IPS-18a (cell line): ENCODE measurements around the gene BPHL.
"Not testable (repeated sequence)": the region's sequence is repeated elsewhere in the genome, so short reads cannot be mapped to it uniquely, and the experiment has no call there.

Source experiments
- H3K27ac ChIP-seq: one replicate; pipeline ENCODE4 v1.5.1; 2013; ENCODE audit warnings: low read length
- H3K27me3 ChIP-seq: one replicate; pipeline ENCODE4 v1.6.1; 2013; ENCODE audit warnings: mild to moderate bottlenecking, low read length; ENCODE audit not compliant: control insufficient read depth, insufficient read depth
- H3K36me3 ChIP-seq: one replicate; pipeline ENCODE4 v1.6.1; 2013; ENCODE audit warnings: low read depth, low read length; ENCODE audit not compliant: control insufficient read depth
- H3K4me1 ChIP-seq: one replicate; pipeline ENCODE4 v1.6.1; 2013; ENCODE audit warnings: low read depth, low read length; ENCODE audit not compliant: control insufficient read depth
- H3K4me3 ChIP-seq: one replicate; pipeline ENCODE4 v1.5.1; 2013; ENCODE audit warnings: low read length
- H3K9ac ChIP-seq: one replicate; pipeline ENCODE4 v1.6.1; 2013; ENCODE audit warnings: mild to moderate bottlenecking, low read length, moderate library complexity
- H3K9me3 ChIP-seq: one replicate; pipeline ENCODE4 v1.6.1; 2013; ENCODE audit warnings: low read depth, low read length; ENCODE audit not compliant: control insufficient read depth

The BPHL gene

DNA sequence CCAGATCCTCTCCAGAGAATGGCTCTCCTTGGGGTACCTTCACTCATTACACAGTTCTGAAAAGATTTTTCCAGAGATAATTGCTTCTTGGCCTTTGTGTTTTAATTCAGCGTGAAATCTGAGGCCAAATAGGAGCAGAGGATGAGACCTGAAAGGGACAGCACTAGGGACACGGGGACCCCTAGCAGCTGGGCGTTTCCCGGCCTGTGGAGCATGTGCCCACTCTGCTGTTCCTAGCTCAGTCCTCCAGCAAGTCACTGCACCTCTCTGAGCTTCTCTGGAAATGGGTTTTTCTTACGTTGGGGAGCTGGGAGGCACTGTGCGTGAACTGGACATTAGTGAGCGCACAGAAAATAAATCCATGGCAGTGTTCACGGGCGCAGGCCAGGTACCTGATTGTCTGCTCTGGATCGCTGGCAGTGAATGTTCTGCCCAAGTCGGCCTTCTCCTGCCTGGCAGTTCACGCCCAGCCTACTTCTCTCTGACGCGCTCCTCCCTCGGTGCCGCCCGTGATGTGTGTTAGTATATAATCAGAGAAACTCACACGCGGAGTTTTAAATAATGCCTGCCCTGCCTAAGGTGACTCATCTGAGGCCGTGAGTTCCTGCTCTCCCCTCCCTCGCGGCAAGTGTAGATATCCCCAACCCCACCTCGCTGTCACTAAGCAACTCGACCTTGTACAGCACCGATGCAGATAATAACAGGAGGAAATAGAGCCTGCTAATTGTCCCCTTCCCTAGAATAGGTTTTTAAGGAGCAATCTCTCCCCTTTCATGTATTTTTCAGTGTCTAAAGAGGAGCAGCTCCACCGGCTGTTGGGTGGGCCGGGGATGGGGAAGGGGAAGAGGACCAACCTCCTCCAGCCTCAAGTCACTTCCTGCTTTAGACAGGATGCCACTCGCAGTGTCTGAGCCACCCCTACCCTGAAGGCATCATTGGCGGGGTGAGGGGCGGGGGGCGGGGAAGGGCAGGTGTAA, 41.6 kb downstream of the BPHL start:
- H3K27me3 ChIP-seq: no peaks in the 10 kb centered on the region
- no peak overlapping the region for H3K4me3 ChIP-seq
- H3K36me3 ChIP-seq: peaks cover 8% of the 10 kb centered on the region
- H3K27ac ChIP-seq: no peak overlapping the region
- H3K9ac ChIP-seq: no peak overlapping the region
- peaks cover 46% of the 10 kb centered on the region for H3K4me1 ChIP-seq
- no peaks in the 10 kb centered on the region for H3K9me3 ChIP-seq

- H3K36me3 ChIP-seq: no peaks in the 10 kb centered on the region
- H3K4me1 ChIP-seq: peaks cover 65% of the 10 kb centered on the region
- peak overlapping the region; percentile 79 for H3K4me3 ChIP-seq
These were observed 43.6 kb downstream of the BPHL start for GRCh38 chr6:3162067-3162497.

GRCh38 chr6:3162565-3163247, 44.2 kb downstream of the BPHL start:
- H3K27ac ChIP-seq: peak overlapping the region; percentile 66
- H3K4me1 ChIP-seq: peaks cover 69% of the 10 kb centered on the region

More at GRCh38 chr6:3162067-3162497, 43.6 kb downstream of the BPHL start:
- Histone ChIP-seq H3K27me3 (no peaks in the 10 kb centered on the region), H3K27ac (no peak overlapping the region), H3K9ac (peak overlapping the region; percentile 83), H3K9me3 (no peaks in the 10 kb centered on the region)

GRCh38 chr6:3163248-3163594, 44.7 kb downstream of the BPHL start:
- Histone ChIP-seq H3K27me3 (no peaks in the 10 kb centered on the region), H3K4me3 (peak overlapping the region; percentile 79), H3K9ac (peak overlapping the region; percentile 12), H3K9me3 (no peaks in the 10 kb centered on the region), H3K36me3 (no peaks in the 10 kb centered on the region), H3K4me1 (peaks cover 67% of the 10 kb centered on the region), H3K27ac (no peak overlapping the region)

More at GRCh38 chr6:3162565-3163247, 44.2 kb downstream of the BPHL start:
- Histone ChIP-seq H3K9me3 (no peaks in the 10 kb centered on the region), H3K9ac (peak overlapping the region; percentile 83), H3K27me3 (no peaks in the 10 kb centered on the region), H3K4me3 (peak overlapping the region; percentile 79), H3K36me3 (no peaks in the 10 kb centered on the region)

DNA sequence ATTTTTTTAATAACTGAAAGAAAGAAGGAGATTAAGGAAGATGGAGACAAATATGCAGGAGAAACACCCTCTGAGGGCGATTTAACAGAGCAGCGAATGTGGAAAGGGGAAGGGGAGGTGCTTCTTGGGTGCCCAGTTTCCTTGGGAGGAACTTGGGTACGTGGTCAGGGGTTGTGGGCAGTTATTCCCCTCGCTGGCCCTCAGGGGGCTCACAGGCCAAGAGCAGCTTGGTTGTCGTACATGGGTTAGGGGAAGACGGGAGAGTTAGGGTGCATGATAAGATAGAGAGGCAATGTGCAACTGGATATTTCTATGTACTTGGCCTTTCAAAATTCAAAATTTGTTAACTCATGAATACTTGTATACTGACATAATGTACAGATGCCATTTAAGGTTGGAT, 45.9 kb downstream of the BPHL start:
- H3K27ac ChIP-seq: no peak overlapping the region
- H3K36me3 ChIP-seq: no peaks in the 10 kb centered on the region
- H3K27me3 ChIP-seq: no peaks in the 10 kb centered on the region
- peaks cover 58% of the 10 kb centered on the region for H3K4me1 ChIP-seq
- peak overlapping the region; percentile 37 for H3K4me3 ChIP-seq
- H3K9me3 ChIP-seq: no peaks in the 10 kb centered on the region
- no peak overlapping the region for H3K9ac ChIP-seq

GRCh38 chr6:3165631-3166534, 47.4 kb downstream of the BPHL start:
- Histone ChIP-seq H3K9ac (peak overlapping the region; percentile 69), H3K9me3 (no peaks in the 10 kb centered on the region)

GRCh38 chr6:3166535-3167225, 48.2 kb downstream of the BPHL start:
- peak overlapping the region; percentile 7 for H3K27ac ChIP-seq
- H3K27me3 ChIP-seq, H3K9ac ChIP-seq, H3K9me3 ChIP-seq, H3K4me3 ChIP-seq, H3K36me3 ChIP-seq: not testable (repeated sequence)
- peaks cover 43% of the 10 kb centered on the region for H3K4me1 ChIP-seq

More at GRCh38 chr6:3165631-3166534, 47.4 kb downstream of the BPHL start:
- peaks cover 45% of the 10 kb centered on the region for H3K4me1 ChIP-seq
- H3K4me3 ChIP-seq: peak overlapping the region; percentile 37
- peak overlapping the region; percentile 88 for H3K27ac ChIP-seq
- no peaks in the 10 kb centered on the region for H3K36me3 ChIP-seq
- no peaks in the 10 kb centered on the region for H3K27me3 ChIP-seq

DNA sequence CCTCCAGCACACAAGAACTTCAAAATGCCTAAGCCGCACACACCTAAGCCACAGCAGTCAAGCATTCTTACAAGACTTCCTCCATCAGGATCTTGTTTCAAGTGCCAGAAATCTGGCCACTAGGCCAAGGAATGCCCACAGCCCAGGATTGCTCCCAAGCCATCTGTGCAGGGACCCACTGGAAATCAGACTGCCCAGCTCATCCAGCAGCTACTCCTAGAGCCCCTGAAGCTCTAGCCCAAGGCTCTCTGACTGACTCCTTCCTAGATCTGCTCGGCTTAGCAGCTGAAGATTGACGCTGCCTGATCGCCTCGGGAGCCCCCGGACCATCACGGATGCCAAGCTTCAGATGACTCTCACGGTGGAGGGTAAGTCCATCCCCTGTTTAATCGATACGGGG, 49.5 kb downstream of the BPHL start:
- H3K36me3 ChIP-seq, H3K4me3 ChIP-seq, H3K27me3 ChIP-seq, H3K9me3 ChIP-seq, H3K27ac ChIP-seq, H3K9ac ChIP-seq: not testable (repeated sequence)
- H3K4me1 ChIP-seq: peaks cover 38% of the 10 kb centered on the region

DNA sequence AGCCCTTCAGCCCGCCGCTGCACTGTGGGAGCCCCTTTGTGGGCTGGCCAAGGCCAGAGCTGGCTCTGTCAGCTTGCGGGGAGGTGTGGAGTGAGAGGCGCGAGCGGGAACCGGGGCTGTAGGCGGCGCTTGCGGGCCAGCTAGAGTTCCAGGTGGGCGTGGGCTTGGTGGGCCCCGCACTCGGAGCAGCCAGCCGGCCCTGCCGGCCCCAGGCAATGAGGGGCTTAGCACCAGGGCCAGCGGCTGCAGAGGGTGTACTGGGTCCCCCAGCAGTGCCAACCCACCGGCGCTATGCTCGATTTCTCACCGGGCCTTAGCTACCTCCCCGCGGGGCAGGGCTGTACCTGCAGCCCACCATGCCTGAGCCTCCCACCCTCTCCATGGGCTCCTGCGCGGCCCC, 52.2 kb downstream of the BPHL start:
- H3K27me3 ChIP-seq, H3K36me3 ChIP-seq, H3K4me3 ChIP-seq, H3K9me3 ChIP-seq, H3K9ac ChIP-seq, H3K27ac ChIP-seq: not testable (repeated sequence)
- peaks cover 26% of the 10 kb centered on the region for H3K4me1 ChIP-seq

GRCh38 chr6:3171313-3172175, 53.0 kb downstream of the BPHL start:
- not testable (repeated sequence) for H3K4me3 ChIP-seq, H3K36me3 ChIP-seq, H3K9me3 ChIP-seq, H3K27me3 ChIP-seq, H3K9ac ChIP-seq, H3K27ac ChIP-seq
- H3K4me1 ChIP-seq: peaks cover 23% of the 10 kb centered on the region
